Activated T-helper 9 cell treated with anti-CD3 and anti-CD28 coated beads, Interleukin-2, amount 50 U/mL, for 16 hours (primary cell): Measurements from ENCODE around the gene TUSC7.

ENCODE experiments used
- DNase-seq: peaks from one replicate; pipeline ENCODE4 v3.0.0-alpha.2; 2020; ENCODE audit warnings: low read depth

Gene TUSC7

DNA sequence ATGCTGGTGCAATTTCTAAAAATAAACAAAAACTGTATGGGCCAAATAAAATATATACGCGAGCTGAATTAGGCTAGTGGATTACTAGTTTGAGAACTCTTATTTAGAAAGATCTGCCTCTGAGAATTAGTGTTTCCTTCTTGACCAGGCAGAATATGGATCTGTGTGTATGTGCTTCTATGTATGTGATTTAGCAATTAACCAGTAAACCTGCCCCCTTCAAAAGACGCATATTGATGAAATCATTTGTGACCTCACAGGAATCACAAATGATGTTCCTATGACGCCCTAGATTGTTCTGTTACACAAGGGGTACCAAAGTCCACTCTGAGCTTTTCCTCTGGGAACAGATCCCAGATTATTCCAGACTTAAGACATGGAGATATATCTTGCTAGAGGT lies at the start of gene TUSC7:
TUSC7 (plus strand) TSS at position 301 of the 400 bp plus-strand sequence.
- no peak for DNase-seq

DNA sequence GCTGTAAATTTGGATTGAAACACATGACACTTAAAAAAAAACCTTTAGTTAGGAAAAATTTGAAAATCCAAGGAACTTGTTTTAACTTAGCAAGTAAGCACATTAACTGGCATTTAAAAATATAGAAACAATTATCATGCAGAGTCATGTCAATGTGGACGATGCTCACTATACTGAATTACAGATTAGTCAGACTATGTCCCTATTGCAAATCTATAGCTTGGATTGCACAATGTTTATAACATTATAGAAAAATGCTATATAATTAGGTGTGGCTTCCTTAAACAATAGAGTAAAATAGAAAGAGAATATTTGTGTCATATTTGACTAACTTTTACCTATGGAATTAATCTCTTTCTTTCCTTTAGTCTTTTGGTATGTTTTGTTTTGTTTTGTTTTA lies 48.4 kb upstream of the TUSC7 start:
- DNase-seq: no peak

DNA sequence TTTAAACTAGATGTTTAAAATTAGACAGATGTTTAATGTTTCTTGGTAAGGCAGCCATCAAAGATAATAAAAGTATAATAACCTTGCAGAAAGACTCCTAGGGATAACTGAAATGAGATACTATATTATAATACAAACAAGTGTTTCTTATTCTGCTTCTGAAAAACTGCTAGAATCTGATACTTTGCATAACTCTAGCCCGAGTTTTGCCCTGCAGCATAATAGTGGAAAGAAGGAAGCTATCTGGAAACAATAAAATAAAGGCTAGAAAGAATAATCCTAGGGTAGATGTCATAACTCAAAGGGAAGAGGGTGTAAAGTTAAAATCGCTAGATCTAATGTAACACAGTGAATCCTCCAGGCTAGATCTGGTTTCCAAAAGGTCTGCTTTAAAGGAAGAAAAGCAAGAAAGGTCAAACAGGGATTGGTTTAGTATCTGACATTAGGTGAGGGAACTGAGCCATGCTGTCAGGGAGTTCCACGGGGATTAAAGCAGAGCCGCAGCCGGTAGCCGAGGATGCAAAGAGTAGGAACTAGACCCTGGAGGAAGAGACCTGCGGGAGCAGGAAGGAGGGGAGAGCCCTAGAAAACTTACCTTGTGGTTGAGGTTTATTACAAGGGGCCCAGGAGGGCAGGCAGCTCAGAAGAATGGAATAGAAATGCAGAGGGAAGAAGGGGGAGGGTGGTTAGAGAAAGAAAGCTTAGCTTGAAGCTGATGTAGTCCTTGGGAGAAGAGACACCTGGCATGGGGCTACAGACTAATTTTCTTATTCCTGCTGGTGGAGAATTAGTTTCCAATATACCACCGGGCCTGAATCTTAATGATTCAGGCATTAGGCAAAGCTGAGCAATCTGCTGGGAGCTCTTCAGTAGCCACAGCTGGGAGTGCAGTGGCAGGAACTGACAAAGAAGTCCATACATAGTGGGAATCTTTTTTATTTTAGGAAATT lies 46.1 kb upstream of the TUSC7 start:
- DNase-seq: no peak

DNA sequence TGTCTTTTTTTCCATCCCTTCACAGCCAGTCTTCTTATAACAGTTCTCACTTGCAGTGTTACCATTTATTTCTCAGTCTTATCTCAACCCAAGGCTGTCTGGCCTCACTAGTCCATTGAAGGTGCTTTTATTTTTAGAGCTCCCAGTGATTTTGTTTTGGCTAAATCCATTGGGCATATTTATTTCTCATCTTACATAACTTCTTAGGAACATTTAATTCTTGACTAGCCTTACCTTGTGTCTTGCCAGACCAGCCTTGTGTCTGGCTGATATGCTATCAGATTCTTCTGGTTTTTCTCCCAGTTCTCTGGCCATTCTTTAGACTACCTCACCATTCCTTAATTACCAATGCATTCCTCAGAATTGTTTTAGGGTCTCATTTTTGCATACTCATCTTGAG lies 42.3 kb upstream of the TUSC7 start:
- no peak for DNase-seq

DNA sequence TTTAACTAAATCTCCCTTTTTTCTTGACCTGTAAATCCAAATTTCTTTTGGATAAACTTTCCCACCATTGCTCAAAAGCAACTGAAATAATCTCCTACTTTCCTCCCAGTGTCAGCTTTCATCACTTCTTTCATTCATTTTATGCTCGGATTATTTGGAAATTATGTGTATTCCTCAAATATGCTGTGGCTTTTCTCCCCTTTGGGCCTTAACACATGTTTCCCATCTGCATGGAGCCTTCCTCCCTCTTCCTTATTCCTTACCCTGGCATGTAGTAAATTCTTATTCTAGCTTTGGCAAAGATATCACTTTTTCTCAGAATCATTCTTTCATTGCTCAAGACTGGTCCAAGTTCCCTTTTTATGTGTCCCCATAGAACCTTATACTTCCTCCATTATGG lies 41.8 kb upstream of the TUSC7 start:
- DNase-seq: no peak

DNA sequence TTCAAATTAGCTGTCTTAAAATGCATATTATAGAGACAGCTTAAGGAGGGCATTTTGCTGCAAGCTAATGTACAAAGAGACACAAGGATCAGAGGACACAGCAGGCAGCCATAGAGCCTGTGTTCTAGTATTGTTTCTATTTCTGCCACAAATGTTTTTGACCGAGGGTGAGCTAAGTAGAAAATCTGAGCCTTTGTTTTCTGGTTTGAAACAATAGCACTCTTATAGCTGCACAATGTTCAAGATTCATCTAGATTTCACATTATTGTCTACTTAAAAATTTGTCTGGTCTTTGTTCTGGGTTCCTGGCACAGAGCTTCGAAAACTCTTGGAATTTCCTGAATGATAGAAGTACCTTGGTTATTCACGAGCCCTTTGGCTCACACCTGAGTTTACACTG lies 40.0 kb upstream of the TUSC7 start:
- DNase-seq: no peak

DNA sequence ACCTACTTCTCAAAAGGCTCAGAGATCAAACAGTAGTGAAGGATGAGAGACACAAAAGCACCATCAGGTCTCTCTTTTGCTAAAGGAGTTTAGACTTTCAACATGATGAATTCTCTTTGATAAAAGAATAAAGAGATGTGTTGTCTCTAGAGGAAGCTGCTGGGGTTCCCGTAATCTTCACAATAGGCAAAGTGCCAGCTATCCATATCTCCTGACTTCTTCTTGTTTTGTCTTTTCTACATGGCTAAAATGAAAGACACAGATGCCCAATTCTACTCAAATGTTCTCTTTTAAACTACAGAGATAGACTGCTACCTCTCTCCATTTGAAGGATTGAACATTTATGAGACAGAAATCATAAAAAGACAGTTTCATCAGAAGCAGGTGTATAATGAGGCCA lies 38.4 kb upstream of the TUSC7 start:
- DNase-seq: no peak

DNA sequence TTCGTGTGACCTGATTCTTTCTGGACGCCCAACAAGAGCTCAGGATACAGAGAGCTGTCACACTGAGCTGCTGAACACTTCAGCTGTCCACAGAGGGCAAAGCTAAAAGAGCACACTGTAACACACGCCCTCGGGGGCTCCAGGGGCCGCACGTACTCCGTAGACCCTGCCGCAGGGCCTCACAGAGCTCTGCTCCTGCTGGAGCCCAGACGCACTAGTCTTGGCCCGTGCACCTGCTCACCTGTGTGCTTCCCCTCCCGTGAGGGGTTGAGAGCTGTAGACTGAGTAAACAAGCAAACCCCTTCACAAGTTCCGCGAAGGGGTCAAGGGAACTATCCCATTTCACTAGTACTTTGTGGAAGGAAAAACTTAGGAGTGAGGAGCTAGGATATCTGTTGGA lies 30.7 kb upstream of the TUSC7 start:
- no peak for DNase-seq

DNA sequence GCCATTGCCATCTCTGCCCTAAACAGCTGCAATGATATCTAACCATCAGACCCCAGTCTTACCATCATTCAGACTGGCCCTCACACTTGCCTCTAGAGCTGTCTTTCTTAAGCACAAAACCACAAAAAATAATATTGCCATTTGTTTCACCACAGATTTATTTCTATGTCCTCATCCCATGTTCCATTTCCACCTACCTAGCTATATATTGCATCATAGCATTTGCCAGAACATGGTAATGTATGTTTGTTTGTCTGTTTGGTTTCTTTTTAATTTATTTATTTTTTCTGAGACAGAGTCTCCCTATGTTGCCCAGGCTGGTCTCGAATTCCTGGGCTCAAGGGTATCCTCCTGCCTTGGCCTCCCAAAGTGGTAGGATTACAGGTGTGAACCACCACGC lies 18.5 kb upstream of the TUSC7 start:
- DNase-seq: no peak

DNA sequence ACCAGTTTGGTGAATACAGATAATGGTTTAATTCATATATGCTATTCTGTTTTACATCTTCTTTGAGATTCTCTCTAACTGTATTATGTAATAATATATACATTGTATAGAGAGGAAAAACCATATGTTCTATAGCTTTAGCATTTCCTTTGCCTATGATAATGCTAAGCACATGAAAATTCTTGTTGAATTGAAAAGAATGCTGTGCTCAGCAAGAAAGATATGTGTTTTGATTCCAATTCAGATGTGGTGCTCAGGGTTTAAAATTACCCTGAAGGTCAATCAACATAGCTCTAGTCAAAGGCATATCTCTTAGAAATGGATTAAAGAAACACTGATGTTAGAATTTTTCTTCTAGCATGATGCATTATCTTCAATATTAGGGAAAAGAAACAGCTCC lies 8.5 kb upstream of the TUSC7 start:
- no peak for DNase-seq

DNA sequence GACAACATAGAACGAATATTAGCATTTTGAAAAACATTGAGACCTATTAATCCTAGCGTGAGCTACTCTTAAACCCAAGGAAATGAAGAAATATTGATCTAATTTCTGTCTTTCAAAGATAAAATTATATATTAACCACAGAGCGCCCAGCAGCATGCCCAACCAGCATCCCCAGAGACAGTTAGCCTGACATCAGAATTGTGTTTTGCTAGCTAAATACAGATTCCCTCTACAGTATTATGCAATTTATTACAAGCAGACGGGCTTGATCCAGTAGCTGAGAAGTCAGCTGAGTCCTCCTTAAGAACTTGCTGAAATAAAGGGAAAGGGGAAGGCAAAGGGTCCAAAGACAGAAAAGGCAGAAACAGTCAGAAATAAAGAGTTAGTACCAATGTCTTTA lies 7.2 kb upstream of the TUSC7 start:
- no peak for DNase-seq

DNA sequence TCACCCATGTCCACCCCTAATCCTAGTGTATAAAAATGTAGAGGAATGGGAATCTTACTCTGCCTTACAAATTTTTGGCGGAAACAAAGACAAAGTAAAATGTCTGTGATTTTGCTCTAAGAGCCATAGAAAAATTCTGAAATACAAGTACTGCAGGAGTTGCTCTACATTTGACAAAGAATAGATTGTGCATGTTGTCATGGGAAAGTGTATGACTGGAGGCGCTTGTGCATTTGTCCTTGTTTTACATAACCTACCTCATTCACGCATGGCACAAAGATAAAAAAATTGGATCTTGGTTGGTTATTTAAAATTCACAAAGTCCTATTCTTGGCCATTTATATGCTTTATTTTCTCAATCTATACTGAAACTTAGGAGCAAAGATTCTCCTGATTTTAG lies 2.0 kb upstream of the TUSC7 start:
- no peak for DNase-seq

DNA sequence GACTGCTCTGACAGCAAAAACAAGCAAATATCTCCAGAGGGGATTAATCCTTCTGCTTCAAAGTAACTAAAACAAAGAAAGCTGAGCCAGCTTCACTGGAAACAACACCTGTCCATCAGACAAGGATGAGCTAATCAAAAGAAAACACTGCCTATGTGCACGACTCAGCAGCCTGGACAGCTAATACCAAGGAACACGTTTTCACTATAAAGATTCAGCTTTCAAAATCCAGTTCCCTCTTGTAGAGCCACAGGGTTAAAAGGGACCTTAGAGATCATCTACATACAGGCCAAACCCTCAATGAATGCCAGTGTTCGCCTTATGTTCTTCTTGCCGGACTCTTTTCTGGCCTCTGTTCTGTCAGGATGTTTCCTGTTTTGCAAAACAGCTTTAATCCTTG lies 6.9 kb downstream of the TUSC7 start:
- DNase-seq: no peak

DNA sequence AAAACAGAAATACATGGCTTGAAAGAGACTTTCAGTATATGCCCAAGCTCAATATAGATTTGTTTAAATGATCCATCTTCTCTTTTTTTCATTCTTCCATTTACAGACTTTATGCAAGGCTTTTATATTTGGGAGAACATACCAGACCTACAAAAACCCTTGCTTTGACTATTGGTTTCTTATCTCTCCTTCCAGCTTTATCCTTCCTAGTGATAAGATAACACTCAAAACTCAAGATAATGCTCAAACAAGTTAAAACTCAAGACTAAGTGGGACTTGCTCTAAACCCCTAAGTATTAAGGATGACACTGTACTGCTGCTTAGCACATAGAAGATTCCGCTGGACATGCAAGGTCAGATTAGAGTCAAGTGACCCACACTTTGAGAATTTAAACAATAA lies 8.0 kb downstream of the TUSC7 start:
- DNase-seq: no peak

DNA sequence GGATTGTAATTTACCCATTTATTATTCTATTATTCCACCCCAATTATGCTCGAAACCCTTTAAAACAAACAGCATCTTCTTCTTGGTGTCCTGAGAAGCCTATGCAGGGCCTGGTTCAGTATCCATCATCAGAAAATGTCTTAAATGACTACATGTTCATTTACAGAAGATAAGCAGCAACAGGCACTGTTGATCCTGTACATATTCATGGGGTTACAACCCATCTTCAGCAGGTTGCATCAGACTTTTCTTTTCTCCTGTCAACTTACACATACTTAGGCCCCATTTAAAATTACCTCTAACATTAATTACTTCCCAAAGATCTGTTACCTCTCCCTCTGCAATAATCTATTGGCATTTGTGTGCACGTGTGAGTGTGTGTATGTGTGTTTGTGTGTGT lies 18.9 kb downstream of the TUSC7 start:
- DNase-seq: no peak

DNA sequence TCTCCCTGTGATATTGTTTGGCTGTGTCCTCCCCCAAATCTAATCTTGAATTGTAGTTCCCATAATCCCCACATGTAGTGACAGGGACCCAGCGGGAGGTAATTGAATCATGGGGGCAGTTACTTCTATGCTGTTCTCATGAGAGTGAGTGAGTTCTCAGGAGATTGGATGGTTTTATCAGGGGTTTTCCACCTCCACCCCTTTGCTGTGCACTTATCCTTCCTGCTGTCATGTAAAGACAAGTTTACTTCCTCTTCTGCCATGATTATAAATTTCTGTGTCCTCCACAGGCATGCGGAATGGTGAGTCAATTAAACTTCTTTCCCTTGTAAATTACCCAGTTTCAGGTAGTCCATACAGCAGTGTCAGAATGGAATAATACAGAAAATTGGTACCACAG lies 24.7 kb downstream of the TUSC7 start:
- DNase-seq: no peak

DNA sequence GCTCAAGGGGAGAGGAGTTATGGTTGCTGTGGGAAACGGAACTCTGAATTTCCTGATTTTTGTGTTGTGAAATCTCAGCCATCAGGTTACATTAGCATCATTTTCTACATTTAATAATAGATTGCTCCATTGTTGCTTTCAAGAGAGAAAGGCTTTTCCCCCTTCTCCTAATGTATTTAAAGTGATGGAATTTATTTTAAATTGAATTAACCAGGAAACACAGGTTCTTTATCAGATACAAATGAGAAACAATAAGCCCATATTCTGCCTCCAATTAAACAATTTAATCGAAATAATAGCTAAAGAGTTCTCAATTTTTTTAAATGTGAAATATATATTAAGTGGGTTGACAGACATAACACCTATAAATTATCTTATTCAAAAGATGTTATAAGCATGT lies 30.1 kb downstream of the TUSC7 start:
- no peak for DNase-seq

DNA sequence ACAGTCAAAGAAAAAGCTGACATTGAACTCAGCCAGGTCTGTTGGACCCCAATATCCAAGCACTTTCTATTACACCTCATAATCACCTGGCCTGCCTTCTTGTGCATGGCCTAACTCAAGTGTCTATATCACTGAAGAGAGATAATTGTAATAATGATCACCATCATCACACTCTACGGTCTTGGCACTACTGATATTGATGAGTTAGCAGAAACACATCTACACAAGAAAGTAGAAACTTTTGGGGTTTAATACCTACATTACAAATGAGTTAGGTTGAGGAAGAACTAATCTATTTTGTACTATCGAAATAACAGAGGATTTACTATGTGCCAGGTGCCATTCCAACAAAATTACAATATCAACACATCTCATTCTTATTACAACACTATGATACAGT lies 30.7 kb downstream of the TUSC7 start:
- DNase-seq: no peak

DNA sequence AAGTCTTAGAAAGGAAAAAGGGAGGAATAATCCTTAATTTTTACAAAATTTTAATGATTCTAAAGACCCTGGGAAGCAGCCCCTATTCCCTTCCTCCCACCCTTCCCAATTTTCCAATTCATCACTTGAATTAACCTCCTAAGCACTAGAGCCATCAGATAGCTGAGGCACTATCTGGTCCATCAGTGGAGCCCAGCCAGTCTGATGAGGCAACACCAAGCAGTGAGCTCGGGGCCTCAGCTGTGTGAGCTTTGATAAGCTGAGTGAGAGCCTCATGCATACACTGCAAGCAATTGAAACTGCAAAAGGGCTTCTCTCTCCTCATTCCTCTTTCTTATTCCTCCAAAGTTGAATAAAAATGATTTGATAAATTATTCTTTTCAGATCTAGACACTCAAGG lies 31.9 kb downstream of the TUSC7 start:
- DNase-seq: no peak

DNA sequence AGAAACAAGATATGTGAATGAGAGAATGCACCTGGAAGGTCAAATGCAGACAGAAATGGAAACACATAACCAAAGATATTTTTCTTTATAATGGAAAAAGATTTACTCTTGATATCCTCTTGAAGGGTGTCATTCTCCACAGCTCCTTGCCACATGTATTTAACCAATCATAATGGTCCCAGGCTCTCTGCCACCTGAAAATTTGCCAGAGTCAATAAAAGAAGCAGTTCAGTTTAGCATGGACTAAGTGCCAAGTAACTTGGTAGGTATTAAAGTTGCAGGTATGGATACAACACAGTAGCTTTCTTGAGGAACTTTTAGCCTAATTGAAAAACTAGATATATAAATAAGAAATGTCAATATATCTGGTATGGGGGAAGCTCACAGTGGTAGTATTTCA lies 33.5 kb downstream of the TUSC7 start:
- no peak for DNase-seq

DNA sequence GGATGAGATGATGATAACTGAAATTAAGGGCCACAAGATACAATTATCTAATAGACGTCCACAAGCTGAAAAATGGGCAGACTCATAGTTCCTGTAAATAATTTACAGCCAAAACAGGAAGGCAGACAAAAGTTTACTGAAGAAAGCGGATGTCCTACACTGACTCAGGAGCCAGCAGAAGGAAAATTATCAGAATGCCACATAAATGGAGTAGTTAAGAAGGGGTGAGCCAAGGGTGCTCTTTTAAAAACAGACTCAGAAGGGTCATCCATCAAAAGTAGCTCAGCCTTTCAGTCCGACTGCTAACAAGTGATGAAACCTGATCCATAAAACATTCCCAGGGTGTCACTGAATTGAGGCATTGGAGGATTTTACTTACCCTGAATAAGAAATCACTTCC lies 39.8 kb downstream of the TUSC7 start:
- DNase-seq: no peak

DNA sequence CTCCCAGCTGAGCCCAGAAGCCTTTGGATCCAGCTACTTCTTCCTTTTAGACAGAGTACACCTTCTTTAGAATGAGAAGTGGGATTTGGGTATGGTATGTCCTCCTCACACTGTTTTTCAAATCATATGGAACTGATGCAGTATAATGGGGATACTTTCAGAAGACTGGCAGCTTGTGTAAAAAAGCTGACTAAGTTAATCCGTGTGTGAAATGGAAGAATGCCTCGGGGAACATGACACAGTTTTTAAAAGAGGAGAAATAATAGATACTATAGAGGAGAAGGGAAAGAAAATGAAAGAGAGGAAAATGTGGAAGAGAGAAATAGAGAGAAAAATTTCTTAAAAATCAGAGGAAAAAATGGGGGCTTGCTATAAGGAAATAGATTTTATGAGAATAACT lies 47.7 kb downstream of the TUSC7 start:
- no peak for DNase-seq

DNA sequence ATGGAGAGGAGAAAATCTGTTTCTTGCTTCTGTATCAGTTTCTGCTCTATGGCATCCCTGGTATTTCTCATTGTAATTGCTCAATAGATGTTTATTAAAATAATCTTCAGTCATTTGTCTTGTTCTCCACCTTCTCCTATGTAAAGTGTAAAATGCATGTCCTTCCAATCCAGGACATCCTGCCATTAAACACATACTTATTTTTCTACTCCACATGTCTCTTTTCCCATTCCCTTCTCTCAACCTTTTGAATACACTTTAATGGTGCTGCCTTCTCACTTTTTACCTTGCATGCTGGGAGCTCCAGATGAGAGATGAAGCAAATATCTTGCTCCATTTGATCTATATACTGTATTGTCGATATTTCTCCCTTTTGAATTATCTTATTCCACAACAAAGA lies 49.7 kb downstream of the TUSC7 start:
- DNase-seq: no peak
